GM21529 (cell line): ENCODE data around the gene NBDY.
"Not testable (repeated sequence)": the region's sequence is repeated elsewhere in the genome, so short reads cannot be mapped to it uniquely, and the experiment has no call there.

Source experiments
- ATAC-seq: cut with Tn5 transposase; IDR thresholded peaks from one replicate; pipeline ENCODE4 v1.9.1; 2021; ENCODE audit not compliant: unreplicated experiment

The NBDY gene

GRCh38 chrX:56800307-56800706 is 71.3 kb downstream of the NBDY start:
- no peak for ATAC-seq

GRCh38 chrX:56800801-56801200 is 71.8 kb downstream of the NBDY start:
- ATAC-seq = peak; percentile 75

GRCh38 chrX:56802428-56802827 is 73.4 kb downstream of the NBDY start:
- no peak for ATAC-seq

DNA sequence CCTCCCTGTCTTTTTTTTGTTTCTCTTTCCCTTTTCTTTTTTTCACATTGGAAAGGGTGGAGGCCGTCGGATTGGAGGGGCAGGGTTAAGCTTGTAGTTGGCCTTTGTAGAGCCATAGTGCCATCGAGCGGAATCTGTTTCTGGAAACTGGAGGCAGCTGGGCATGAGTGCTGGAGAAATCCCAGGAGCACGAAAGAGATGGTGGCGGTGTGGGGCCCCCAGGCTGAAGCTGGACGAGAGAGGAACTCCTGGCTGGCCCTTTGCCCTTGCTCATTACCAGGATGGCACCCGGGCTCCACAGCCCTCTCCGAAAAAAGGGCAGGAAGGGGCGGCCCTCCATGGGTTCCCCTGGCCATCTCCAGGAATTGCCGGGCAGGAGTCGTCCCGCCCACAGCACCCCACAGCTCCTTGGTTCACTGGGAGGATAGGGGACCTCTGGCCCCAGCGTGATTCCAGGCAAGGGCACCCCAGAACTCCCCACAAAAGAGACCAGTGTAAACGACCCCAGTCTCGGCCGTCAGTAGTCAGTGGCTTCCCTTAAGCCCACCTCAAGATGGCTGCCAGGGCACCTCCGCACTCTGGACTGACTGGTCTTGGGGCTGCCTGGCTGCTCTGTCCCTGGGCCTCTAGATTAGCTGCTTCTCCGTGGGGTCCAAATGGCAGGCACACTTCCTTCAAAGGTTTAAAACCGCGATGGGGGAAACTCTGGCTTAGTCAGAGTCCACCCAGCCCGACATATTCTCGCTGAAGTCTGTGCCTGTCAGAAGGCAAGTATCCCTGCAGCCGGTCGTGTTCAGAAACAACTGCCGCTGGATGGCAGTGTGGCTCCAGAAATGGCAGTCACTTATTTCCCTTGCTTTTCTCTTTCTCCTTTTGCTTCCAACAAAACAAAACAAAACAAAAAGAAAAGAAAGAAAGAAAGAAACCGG is 74.1 kb downstream of the NBDY start:
- peak; percentile 63 for ATAC-seq

- no peak for ATAC-seq
Measured at GRCh38 chrX:56803850-56804681, 75.0 kb downstream of the NBDY start.

DNA sequence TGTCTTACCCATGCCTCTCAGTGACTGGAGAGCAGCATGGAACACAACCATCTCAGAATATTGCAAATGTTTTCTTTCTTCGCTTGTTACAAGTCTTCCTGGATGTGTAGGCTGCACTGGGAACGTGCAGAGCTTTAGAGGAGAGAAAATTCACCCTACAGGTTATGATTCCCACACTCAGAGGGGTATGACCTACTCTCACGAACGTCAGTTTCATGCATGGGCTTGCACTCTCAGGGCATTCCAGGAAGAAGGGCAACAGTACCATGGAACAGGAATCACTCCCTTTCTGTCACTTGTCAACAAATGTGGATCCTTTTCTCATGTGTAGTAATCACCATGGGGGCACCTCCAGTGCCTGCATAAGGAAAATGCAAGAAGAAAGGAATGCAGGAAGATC is 75.8 kb downstream of the NBDY start:
- no peak for ATAC-seq

DNA sequence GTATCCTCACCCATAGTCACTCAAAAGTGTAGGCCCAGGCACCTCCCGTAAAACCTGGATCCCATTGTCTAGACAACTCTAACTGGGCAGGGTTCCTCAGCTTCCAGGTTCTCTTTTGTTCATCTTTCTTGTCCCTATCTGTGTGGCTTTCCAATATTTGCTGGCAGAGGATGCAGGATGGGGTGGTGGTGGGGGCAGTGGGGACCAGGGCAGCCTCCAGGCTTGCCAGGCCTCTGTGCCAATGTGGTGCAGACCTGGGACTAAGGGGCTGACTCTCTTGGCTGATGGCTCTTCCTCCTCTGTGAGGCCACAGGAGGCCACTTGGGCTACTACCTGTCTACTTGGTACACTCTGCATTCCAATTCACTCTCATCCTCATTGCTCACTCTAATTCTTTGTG is 76.4 kb downstream of the NBDY start:
- ATAC-seq = no peak

GRCh38 chrX:56806176-56806575 is 77.1 kb downstream of the NBDY start:
- ATAC-seq = not testable (repeated sequence)

GRCh38 chrX:56811599-56811998 is 82.6 kb downstream of the NBDY start:
- ATAC-seq = no peak

DNA sequence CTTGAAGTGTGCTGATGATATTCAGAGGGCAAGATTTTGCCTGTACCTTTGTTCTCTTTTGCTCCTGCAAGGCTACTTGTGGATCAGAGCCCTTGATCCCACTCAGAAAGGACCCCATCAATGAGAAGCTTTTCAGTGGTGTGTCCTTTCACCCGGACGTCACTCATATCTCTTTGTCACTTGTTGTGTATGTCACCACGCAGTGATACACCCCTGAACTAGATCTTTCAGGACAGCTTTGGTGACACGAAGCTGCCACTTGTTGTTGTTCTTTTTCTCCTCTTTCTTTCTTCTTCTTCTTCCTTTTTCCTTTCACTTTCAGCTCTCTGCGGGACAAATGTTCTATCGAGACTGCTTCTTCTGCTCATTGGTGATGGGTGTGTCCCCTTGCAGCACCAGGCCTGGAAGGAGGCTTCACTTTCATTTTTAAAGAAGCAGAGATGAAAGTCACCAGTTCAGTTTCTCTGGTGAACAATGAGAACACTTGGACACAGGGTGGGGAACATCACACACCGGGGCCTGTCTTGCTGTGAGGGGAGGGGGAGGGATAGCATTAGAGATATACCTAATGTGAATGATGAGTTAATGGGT is 83.6 kb downstream of the NBDY start:
- ATAC-seq = peak; percentile 96

DNA sequence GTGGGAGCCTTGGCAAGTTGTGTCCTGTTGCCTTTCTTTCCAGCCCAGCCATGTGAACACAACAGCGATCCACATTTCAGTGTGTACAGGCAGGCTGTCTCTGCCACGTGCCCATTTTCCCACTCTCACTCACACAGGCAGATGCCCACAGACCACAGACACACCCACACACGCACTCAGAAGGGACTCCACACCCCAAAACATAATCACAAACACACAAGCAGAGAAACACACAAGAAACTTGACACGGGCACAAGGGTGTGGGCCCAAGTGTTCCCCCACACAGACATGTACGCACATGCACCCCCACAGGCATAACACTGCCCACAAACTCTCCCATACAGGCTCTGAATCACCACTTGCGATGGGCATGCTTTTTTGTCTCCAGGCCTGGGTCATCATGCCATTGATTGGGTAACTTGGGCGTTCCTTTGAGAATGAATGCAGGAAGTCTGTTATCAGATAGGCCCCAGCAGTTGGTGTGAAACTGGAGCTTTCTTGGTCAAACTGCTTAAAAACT is 84.3 kb downstream of the NBDY start:
- ATAC-seq = peak; percentile 31

GRCh38 chrX:56817179-56817578 is 88.1 kb downstream of the NBDY start:
- no peak for ATAC-seq

DNA sequence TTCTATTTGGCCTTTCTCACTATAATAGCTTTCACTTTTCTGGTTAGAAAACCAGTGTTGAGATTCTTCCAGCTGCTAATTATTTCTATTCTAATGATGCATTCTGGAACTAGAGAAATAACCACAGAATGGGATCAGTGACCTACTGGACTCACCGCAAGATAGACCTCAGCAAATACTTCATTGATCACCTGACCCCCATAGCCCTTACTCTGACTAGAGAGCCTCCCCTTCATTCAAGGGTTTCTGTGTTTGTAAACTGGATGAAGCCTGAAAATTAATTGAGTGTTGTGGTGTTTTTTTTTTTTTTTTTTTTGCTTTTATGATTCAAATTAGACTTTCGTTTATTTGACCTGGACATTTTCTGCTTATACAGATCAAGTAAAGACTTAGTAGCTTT is 97.0 kb downstream of the NBDY start:
- no peak for ATAC-seq

DNA sequence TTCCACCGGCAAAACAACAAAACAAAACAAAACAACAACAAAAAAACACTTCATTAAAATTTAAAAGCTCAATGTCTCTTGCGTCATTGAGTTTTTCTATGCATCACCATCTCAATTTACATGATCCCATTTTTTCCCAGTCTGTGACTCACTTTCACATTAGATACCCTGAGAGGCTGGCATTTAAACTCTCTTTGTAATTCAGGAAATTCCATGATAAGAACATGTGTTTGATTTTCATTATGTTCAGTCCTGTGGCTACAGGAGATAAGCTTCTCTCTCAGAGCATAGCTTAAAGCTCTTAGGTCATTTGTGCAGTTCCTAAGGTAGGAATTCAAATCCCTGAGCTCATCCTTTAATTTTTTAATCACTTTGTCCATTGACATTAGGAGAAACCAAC is 104.6 kb downstream of the NBDY start:
- no peak for ATAC-seq

GRCh38 chrX:56853436-56853835 is 124.4 kb downstream of the NBDY start:
- no peak for ATAC-seq

DNA sequence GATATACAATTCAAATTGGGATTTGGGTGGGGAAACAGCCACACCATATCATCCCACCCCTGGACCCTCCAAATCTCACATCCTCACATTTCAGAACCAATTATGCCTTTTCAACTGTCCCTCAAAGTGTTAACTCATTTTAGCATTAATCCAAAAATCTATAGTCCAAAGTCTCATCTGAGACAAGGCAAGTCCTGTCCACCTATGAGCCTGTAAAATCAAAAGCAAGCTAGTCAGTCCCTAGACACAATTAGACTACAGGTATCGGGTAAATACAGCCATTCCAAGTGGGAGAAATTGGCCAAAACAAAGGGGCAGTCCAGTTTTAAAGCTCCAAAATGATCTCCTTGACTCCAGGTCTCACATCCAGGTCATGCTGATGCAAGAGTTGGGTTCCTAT is 128.0 kb downstream of the NBDY start:
- ATAC-seq = no peak

DNA sequence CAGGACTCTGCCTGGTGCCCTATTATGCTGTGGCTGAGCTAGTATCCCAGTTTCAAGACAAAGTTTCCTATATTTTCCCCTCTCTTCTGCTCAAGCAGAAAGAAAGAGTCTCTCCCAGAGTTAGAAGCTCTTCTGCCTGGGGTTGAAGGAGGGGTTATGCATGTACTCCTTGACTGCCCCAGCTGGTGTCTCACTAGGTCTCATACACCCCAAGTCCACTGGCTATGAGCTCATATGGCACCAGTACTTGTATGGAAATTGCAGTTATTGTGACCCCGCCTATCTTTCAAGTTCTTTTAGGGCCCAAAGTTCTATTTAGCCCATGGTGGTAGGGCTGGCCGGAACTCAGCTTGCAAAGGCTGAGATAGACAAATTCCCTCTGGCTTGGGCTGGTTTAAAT is 131.8 kb downstream of the NBDY start:
- ATAC-seq = no peak
